RCC 7860 (cell line): ENCODE measurements around the gene BMAL1.
"Not testable (repeated sequence)": the region's sequence is repeated elsewhere in the genome, so short reads cannot be mapped to it uniquely, and the experiment has no call there.

ENCODE experiments used
- DNase-seq: peaks from one replicate; pipeline ENCODE4 v3.0.0-alpha.2; 2015; ENCODE audit warnings: low spot score
- FAIRE-seq: peaks from 2 replicates; lab custom pipeline; 2012; peaks lifted over from hg19 to GRCh38; lab: Jason Lieb, UNC

Gene BMAL1

DNA sequence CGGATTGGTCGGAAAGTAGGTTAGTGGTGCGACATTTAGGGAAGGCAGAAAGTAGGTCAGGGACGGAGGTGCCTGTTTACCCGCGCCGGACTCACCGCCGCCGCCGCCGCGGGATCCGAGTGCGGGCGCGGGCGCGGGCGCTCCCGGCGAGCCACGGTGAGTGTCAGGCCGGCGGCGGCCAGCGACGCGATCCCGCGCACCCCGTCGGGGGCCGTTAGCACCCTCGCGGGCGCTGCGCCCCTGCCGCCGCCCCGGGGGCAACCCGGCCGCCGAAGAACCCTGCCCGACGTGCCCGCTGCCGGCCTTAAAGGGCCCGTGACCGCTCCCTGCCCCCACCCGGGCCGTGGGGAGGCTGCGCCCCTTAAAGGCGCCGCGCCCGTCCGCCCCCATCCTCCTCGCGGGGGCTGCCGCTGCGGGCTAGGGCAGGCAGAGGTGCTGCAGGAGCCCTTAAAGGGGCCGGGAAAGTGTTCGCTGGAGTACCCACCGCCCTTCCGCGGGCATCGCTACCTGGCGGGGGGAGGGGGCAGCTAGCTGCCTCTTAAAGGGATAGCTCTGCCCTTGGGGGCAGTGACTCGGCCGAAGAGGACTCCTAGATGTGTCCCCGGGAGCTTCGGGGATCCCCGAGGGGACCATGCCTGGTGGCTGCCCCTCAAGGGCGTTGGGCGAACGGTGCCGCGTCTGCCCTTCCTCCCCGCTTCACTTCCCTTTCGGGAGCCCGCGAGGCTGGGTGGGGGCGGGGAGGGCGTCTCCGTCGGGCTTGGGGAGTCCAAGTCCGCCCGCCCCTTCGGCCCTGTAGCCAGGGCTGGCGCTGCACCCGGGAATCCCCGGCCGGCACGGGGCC is at the start of gene BMAL1:
BMAL1 (plus strand) TSS at position 23 of the 841 bp plus-strand sequence. CDS start 76,519 bp downstream, outside the sequence.
- DNase-seq (no peak), FAIRE-seq (no peak)

DNA sequence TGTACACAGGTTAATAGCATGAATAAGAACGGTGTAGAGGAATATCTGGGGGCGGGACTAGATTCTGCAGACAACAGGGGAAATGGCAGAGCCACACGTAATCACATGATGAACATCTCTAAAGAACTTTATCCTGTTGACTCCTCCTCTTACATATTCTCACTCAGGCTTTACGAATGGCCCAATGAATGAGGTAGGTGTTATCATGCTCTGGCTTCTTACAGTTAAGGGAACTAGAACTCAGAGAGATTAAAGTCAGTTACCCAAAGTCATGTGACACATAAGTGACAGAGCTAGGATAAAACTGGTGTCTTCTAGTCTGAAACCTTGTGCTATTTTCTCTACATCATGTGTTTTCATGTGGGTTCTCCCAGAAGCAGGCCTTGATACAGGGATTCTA is 49.0 kb upstream of the BMAL1 start:
- no peak for FAIRE-seq
- no peak for DNase-seq

DNA sequence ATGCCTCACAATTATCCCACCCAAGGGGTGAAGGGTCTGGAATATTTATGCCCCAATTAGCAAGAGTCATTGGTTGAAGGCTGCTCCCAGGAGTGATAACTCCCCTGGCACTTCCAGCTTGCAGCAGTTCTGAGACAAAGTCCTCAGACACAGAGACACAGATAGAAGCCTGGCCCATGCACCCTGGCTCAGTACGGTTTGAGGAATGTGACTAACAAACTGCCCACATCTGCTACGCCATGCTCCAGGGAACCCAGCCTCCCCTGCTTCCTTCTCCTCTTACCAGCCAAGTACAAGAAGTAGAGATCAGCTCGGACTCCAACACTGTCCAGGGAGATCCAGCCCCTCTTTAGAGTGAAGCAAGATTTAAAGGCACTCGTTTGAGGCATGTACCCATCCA is 48.5 kb upstream of the BMAL1 start:
- FAIRE-seq: no peak
- DNase-seq: no peak

DNA sequence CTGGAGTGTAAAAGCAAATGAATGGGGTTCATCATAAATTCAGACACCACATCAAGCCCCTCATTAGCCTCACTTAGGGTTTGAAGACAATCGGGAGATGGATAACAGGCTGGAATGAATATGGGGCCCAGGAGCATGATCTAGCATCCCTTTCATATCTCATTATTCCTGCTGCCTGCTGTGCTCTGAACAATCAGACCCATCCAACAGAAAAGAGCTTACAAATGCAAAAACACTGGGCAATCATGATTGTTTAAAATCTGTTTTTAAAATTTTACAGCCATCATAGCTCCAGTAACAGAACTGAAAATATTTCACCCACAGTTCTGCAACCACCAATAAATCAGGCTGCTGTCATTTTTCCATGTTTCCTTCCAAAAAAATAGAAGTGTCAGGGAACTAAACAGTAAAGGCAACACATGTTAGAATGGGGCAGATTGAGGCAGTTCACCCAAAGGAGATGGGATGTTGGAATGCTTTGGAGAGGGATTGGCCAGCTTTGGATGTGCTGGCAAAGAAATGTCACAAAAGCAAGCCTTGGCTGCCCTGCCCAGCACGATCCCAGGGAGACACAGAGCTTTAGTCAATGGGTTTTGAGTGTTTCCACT is 47.8 kb upstream of the BMAL1 start:
- FAIRE-seq (no peak), DNase-seq (no peak)

- no peak for FAIRE-seq
- no peak for DNase-seq
Measured at GRCh38 chr11:13233173-13233745, 44.3 kb upstream of the BMAL1 start.

GRCh38 chr11:13235895-13236294 is 41.7 kb upstream of the BMAL1 start:
- DNase-seq: no peak
- FAIRE-seq: no peak

DNA sequence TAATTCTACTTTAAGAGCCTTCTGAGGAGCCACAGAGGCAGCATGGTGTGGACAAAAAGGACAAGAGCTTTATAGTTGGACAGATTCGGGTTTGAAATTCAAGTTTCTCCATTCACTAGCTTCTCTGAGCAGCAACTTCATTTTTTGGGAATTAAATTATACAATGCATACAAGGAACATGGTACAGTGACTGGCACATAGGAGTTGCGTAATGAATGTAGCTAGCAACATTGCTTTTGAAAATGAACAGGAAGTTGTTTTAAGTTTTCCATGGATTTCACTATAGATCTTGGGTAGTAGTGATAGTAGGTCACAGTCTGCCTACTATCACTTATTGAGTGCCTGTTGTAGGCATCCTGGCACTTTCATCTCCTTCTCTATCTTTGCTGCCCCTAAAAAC is 41.0 kb upstream of the BMAL1 start:
- DNase-seq (no peak), FAIRE-seq (no peak)

GRCh38 chr11:13237761-13238160 is 39.8 kb upstream of the BMAL1 start:
- no peak for FAIRE-seq

DNA sequence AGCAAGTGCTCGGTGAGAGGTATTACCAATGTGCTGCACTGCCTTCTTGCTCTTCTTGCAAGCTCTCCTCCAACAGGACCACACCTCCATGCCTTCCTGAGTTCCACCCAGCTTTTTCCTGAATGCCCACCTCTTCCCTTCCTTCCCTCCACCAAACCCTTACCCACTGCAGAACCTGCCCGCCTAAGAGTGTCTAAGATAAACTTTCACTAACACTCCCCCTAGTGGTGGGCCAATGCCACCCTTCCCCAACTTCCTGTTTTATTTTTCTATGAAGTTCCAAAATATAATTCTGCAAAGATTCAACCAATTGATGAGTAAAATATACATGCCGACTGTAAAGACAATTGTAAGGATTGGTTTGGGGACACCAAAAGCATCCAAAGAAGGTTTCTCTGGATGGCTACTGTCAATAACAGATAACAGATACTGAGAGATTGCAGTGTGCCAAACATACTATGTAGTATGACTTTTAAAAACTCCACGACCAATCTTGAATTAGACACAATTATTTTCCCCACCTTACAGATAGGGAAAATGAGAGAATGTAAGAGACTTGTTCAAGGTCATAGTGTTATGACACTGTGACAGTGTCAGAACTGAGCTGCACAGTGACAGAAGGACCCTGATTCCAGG is 38.6 kb upstream of the BMAL1 start:
- FAIRE-seq (peak; percentile 54), DNase-seq (peak; percentile 28)

More at GRCh38 chr11:13237761-13238160, 39.8 kb upstream of the BMAL1 start:
- DNase-seq: no peak

- DNase-seq: no peak
- no peak for FAIRE-seq
Measured at GRCh38 chr11:13242564-13242963, 35.0 kb upstream of the BMAL1 start.

DNA sequence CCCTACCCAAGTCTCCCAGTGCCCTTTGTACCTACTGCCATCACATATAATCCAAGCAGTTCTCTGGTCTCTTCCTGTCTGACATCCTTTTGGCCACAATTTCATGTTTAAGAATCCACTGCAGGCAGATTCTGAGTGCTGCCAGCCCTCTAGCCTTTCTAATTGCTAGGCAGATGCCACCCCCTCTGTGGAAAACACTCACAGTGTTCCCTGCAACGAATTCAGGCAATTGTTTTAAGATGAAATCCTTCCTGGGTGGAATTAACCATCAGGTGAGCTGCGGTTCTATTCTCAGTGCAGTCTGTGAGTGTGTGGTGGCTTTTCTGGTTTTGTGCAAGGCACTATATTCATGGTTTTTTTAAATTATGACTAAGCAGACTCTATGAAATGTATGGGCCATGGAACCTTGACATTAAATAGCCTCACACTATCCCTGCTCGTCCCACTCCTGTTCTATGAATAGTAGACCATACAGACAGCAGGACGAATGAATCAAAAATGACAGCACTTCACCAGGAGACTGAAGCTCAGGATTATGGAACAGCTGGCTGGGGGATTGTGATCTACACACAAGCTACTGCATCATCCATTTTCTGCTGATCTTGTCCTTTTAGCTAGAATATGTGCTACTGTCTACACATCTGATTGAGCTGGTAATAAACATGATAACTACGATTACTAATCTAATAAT is 29.8 kb upstream of the BMAL1 start:
- FAIRE-seq: no peak
- DNase-seq: no peak

GRCh38 chr11:13249177-13249576 is 28.4 kb upstream of the BMAL1 start:
- FAIRE-seq: no peak
- DNase-seq: no peak

- FAIRE-seq (no peak), DNase-seq (peak; percentile 17)
Measured at GRCh38 chr11:13249992-13250391, 27.6 kb upstream of the BMAL1 start.

GRCh38 chr11:13251966-13252365 is 25.6 kb upstream of the BMAL1 start:
- FAIRE-seq (no peak), DNase-seq (no peak)

DNA sequence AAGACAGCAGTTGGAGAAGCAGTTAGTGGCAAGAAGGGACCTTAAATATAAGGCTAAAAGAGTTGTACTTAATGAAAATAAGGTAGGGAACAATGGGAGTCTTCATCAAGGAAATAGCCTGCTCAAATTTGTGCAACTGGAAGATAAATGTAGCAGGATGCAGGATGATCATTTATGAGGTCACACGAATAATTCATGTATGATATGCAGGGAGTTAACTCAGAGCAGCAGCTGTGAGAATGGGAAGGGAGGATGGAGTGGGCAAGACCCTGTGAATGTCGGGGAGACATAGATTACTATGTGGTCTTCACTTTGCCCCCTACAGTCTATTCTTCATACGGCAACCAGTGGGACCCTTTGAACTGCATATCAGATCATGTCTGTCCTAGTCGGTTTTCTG is 25.2 kb upstream of the BMAL1 start:
- DNase-seq (no peak), FAIRE-seq (no peak)

- FAIRE-seq (no peak), DNase-seq (no peak)
Measured at GRCh38 chr11:13256216-13256615, 21.4 kb upstream of the BMAL1 start.

DNA sequence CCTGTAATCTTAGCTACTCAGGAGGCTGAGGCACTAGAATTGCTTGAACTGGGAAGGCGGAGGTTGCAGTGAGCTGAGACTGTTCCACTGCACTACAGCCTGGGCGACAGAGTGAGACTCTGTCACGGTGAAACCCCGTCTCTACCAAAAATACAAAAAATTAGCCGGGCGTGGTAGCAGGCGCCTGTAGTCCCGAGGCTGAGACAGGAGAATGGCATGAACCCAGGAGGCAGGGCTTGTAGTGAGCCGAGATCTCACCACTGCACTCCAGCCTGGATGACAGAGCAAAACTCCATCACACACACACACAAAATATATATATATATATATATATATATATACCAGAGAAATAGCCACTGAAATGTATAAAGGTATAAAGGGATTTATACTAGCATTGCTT is 19.5 kb upstream of the BMAL1 start:
- DNase-seq, FAIRE-seq: not testable (repeated sequence)

DNA sequence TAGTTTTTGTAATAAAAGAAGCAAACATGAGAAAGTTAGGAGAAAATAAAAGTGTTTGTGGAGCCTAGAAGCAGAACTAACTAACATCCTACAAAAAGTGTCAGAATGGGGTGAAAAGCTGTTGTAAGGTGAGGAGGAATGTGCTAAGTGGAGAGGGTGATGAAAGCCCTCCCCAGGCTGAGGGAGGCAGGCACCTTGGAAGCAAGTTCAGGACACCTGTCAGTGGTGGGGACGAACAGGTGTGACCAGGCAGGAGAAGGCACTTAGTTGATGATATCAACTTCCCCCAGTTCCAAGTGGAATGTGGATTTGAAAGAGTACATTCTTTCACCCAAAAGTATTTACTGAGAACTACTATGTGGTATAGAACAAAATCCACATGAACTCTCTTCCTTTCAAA is 18.7 kb upstream of the BMAL1 start:
- DNase-seq (no peak), FAIRE-seq (no peak)

DNA sequence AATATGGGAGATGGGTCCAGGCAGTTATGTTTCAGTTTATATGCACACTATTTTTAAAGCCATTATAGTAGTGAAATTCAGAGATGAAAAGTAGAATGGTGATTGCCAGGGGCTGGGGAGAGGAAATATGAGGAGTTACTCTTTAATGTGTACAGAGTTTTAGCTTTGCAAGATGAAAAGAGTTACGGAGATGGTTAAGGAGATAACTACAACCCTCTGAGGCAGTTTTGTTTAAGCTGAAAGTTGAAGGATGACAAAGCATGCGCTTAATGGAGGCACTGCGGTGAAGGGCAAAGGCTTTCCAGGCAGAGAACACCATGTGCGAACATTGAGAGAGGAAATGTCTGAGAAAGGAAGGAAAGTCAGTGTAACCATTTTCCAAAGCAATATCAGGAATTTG is 18.2 kb upstream of the BMAL1 start:
- DNase-seq (no peak), FAIRE-seq (no peak)

- DNase-seq (no peak), FAIRE-seq (no peak)
Measured at GRCh38 chr11:13260201-13260962, 17.2 kb upstream of the BMAL1 start.
